ENCODE measurements around the gene LHX3. TPM values are rescaled to one million over a fixed set of nuclear protein-coding genes. Genes with fewer than 3 reads are reported as not detected.

LHX3 gene
- total RNA-seq, 1 donor from 2014 or later = not detected

- no peak for DNase-seq (ENCODE audit: low spot score in 2 of 2)
- FAIRE-seq = no peak
Observed at GRCh38 chr9:136229096-136230065, 24.5 kb upstream of the LHX3 start.

- DNase-seq (ENCODE audit: low spot score in 2 of 2) = no peak
- FAIRE-seq = no peak
Observed at GRCh38 chr9:136228107-136228875, 23.4 kb upstream of the LHX3 start.

- FAIRE-seq = no peak
Observed at GRCh38 chr9:136226680-136227407, 21.9 kb upstream of the LHX3 start.

GRCh38 chr9:136225748-136226679, 21.1 kb upstream of the LHX3 start:
- DNase-seq (ENCODE audit: low spot score in 2 of 2) = no peak
- no peak for FAIRE-seq

More at GRCh38 chr9:136226680-136227407, 21.9 kb upstream of the LHX3 start:
- no peak for DNase-seq (ENCODE audit: low spot score in 2 of 2)

GRCh38 chr9:136225366-136225747, 20.4 kb upstream of the LHX3 start:
- FAIRE-seq (no peak), DNase-seq (ENCODE audit: low spot score in 2 of 2) (no peak)

GRCh38 chr9:136223871-136224640, 19.1 kb upstream of the LHX3 start:
- no peak for DNase-seq (ENCODE audit: low spot score in 2 of 2)
- no peak for FAIRE-seq

GRCh38 chr9:136222906-136223285, 18.0 kb upstream of the LHX3 start:
- DNase-seq (ENCODE audit: low spot score in 2 of 2) (no peak), FAIRE-seq (no peak)

GRCh38 chr9:136222166-136222905, 17.4 kb upstream of the LHX3 start:
- FAIRE-seq (no peak), DNase-seq (ENCODE audit: low spot score in 2 of 2) (no peak)

GRCh38 chr9:136220017-136220729, 15.2 kb upstream of the LHX3 start:
- no peak for FAIRE-seq
- no peak for DNase-seq (ENCODE audit: low spot score in 2 of 2)

- no peak for DNase-seq (ENCODE audit: low spot score in 2 of 2)
- FAIRE-seq = no peak
Observed at GRCh38 chr9:136219276-136219675, 14.3 kb upstream of the LHX3 start.

- FAIRE-seq (no peak), DNase-seq (ENCODE audit: low spot score in 2 of 2) (no peak)
Observed at GRCh38 chr9:136218673-136219072, 13.7 kb upstream of the LHX3 start.

GRCh38 chr9:136218271-136218670, 13.3 kb upstream of the LHX3 start:
- DNase-seq (ENCODE audit: low spot score in 2 of 2) (no peak), FAIRE-seq (no peak)

- FAIRE-seq (no peak), DNase-seq (ENCODE audit: low spot score in 2 of 2) (no peak)
Observed at GRCh38 chr9:136216541-136217244, 11.8 kb upstream of the LHX3 start.

GRCh38 chr9:136213733-136214132, 8.8 kb upstream of the LHX3 start:
- FAIRE-seq = no peak
- no peak for DNase-seq (ENCODE audit: low spot score in 2 of 2)

- DNase-seq (ENCODE audit: low spot score in 2 of 2) (no peak), FAIRE-seq (no peak)
Observed at GRCh38 chr9:136212345-136212950, 7.5 kb upstream of the LHX3 start.
